Hematopoietic multipotent progenitor cell (in vitro differentiated cells): ENCODE results near the gene CLASP1. TPM values are rescaled to one million over a fixed set of nuclear protein-coding genes. Genes with fewer than 3 reads are reported as not detected.
"Not testable (repeated sequence)": the region's sequence is repeated elsewhere in the genome, so short reads cannot be mapped to it uniquely, and the experiment has no call there.

ENCODE experiments used
- DNase-seq, 3 donors: peaks; one replicate each; pipeline ENCODE4 v3.0.0-alpha.2; 2011 to 2015; ENCODE audit warnings: low read depth in 2 of 3, low spot score in 2 of 3
- small RNA-seq: library from RNA; depleted of rRNA; stranded (forward); fragments of <200 nt; gene quantifications from one replicate; pipeline ENCODE3, GENCODE V24; 2012
- total RNA-seq: library from RNA; depleted of rRNA; stranded (reverse); fragments of >200 nt; gene quantifications from one replicate; pipeline ENCODE4 v1.2.3, GENCODE V29; 2012

Gene CLASP1
- total RNA-seq, 1 donor, result 40.1 TPM

DNA sequence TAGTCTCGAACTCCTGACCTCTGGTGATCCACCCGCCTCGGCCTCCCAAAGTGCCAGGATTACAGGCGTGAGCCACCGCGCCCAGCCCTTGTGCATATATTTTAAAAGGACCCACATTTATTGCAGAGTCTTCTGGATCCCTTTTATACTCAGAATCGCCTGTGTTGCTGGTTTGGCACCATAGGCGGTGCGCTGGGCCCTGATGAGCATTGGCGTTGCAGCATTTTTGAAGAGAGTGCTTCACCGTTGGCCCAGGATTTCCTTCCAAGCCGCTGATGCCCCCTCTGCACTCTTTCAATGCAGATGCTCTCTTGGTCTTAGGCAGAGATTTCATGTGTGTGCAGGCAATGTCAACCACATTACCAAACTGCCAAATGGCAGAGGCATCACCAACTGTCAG, 350.8 kb downstream of the CLASP1 start:
- DNase-seq, result no peak

DNA sequence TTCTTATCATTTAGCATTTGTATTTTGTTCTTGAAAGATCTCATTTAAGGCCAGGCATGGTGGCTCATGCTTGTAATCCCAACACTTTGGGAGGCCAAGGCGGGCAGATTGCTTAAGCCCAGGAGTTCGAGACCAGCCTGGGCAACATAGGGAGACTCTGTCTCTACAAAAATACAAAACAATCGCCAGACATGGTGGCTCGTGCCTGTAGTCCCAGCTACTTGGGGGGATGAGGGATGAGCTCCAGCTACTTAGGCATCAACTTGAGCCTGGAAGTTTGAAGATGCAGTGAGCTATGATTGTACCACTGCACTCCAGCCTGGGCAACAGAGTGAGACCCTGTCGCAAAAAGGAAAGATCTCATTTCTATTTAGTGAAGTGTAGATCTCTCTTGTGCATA, 351.4 kb downstream of the CLASP1 start:
- DNase-seq, result not testable (repeated sequence)

DNA sequence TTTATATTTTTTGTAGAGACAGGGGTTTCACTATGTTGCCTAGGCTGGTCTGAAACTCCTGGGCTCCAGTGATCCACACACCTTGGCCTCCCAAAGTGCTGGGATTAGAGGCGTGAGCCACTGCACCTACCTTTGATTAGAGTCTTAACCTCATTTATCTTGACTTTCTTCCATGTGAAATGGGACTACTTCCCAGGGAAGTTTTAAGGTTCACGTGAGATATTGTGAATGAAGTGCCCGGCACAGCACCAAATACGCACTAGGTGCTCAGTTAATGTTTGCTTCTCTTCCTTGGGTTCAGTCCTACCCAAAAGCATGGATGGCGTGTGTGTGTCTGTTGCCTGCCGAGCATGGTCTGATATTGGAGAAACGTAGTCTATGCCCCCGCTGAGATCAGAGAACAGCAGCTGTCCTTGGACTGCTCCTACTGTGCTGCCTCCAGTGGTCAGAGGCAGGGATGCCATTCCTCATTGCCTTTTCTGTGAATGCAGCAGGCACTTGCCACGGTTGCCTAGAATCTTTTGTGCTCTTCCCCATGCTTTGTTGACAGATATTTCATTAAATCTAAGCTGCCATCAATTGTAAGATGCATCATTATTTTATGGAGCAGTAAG, 351.9 kb downstream of the CLASP1 start:
- peak in 1 of 3 donors; percentile 51 for DNase-seq

DNA sequence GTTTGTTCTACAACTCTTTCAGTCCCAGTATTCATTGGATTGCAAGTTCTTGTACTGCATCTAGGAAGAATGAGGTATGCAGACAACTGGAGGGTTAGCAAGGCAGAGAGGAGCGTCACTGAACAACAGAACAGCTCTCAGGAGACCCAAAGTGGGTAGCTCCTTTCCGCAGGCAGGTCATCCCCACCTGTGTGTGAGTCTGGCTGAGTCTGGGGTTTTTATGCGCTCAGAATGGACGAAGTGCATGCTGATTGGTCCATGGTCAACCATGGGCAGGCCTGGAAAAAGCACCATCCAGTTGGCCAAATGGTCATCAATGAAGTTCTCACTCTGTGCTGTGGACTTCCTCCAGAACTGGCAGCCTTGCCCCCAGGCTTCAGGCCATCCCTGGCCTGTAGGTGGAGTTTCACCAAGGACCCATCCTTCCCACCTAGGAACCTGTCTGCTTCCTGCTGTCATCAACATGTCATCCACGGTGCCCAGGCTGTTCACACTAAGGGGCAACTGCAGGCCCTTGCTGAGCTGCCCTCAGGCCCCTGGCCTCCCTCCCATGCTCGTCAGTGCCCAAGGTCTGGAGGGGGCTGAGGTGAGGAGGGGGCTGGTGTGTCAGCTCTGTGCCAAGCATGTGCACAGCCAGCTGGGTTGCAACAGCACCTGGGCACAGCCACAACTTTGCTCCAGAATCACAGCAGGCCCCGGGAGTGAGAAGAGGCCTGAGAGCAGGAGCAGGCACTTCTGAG, 353.2 kb downstream of the CLASP1 start:
- no peak for DNase-seq

DNA sequence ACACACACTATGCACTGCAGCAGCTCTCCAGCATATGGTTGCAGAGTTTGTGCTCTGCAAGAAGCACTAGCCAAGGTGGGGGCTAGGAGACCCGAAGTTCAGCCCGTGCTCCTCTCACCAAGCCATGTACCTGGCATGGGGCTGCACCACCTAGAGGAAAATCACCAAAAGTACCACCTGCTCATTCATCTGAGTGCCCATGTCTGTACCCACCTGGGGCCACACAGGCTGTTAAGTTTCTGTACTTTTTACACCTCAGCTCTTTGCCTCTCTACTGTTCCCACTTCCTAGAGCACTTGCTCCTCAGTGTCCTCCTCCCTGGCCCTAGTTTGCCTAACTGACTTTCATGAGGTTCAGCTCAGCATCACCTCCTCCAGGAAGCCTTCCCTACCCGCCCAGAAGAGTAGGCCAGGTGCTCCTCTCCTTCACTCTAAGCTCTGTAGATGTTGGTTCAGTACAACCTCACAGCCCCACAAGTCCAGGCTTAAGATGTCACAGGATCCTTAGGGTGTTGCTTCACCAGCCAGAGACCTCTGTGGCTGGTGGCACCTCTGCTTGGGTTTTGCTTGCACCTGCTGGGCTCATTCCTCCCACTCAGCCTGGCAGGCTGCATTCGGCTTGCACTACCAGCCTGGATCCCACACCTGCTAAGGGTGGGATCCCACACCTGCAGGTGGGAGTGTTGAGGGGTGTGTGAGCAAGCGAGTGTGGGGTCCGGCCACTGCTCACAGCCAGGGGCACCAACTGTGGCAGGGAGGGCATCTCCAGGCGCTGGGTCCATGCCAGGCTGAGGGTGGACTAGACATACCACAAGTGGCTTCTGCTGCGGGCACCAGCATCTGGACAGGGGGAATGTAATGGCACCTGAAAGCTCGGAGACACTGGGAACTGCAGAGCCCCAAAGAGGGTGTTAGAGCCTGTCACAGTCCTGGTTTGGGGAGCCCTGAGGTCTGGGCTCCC, 354.1 kb downstream of the CLASP1 start:
- no peak for DNase-seq

DNA sequence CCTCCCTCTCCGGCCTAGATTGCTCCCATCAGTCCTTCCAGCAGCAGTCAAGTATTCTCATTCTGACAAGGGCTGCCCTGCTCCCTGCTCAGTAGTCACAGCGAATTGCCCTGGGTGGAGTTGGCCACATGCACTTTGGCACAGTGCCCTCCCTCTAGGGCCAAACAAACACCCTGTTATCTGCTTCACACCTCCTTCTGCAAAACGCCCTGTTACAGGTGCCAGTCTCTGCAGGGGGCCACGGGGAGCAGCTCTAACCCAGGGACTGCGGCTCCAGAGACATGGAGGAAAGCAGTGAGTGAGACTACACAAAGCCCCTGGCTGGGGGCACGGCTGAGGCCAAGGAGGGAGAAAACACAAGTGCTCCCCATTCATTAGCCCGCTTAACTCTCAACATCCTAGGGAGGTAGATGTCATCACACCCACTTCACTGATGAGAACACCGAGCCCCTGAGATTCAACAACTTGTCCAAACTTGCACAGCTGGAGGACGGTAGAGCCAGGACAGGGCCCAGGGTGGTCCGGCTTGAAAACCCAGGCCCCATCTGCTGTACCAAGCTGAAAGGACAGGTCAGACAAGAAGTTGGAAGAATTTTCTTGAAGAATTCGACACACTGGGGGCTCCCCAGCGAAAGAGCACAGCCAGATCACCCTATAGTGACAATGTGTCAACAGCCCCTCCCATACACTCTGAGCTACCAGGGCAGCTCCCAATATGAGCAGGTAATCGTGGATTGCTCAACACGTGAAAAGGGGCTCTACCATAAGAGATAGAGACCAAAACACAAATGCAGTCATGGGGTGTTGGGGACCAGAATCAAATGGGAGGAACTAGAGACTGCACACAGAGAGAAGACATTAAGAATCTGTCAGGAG, 355.6 kb downstream of the CLASP1 start:
- DNase-seq, result no peak

DNA sequence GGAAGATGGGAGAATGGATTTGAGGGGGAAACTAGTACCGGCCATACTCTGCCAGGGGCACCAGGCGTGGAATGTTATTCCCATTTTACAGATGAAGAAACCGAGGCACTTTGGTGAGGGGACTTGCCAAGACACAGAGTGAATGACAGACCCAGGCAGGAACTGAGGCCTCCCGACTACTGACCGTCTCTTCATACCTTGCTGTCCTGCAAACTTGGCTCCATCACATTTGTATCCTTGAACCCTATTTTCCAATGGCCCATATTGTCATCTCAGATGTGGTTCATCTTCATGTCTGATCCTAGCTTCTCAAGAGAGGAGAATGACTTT, 358.0 kb downstream of the CLASP1 start:
- no peak for DNase-seq

DNA sequence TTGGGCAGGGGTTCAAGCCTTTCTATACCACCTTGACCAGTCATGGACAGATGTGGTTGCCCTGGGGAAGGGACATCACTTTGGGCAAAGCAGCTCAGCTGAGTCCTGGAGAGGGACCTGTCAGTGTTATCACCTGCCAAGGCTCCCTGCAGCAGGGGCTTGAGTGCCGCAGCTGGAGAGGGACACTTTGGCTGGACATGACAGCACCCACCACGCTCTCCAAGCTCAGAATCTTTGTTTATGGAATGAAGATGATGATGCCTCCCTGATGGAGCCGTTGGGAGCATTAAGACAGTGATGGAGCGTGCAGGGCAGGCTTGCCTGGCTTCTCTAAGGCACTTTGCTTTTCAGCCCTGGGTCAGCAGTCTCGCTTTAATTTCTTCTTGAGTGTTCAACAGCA, 360.0 kb downstream of the CLASP1 start:
- no peak for DNase-seq

DNA sequence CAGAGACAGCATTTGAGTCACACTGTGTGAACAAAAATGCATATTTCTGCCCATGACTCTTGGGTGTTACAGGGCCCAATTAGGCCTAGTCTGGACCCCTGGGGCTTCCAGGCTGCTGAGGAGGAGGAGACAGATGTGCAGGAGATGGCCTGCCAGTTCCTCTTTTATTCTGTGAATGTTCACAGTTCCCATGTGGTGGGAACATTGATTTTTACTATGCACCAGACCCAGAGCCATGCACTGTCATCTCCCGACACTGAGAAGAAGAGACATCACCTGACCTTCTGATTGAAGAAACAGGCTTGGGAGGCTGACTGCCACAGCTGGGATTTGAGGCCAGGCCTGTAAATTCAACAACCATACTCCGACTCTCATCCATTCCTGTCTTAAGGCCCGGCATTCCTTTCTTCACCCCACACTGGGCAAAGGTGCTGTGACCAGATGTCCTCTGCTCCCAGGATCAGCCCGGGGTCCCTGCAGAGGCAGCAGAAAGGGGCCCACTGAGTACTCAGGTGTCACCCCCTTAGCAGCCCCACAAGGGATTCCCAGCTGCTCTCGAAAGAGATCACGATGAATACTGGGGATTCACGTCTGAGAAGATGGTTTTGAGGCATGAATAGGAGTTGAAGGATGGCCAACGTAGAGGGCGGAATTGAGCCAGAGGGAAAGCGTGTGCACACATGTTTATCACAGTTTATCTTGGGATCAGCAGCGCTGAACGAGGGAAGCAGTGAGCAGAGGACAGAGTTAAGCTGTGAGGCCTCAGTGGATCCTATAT, 360.6 kb downstream of the CLASP1 start:
- DNase-seq, result peak in 1 of 3 donors; percentile 41

DNA sequence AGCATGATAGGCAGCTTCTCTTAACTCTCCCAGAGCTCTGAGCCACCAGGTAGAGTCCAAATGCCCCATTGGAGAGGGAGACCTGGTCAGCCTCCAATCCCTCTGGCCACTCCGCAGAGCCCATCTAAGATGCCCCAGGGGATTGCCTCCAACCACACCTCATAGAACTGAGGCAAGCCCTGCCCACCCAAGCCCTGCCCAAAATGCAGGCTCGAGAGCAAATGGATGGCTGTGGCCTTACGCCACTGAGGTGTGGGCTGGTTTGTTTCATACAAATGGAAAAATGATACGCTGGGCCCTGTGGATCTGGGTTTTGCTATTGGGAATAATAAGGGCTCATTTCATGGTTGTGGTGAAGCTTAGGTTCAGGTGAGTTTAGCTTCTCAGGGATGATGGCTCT, 361.3 kb downstream of the CLASP1 start:
- no peak for DNase-seq

Small RNA genes within 50 kb of the gene (small RNA-seq; reads per million reads assigned to genes)
- gene RF00019, result not detected
- 152 reads per million, percentile 98 among the genes with 10 or more reads in this experiment for gene RNU4ATAC

Other genes starting within 250 kb of the CLASP1 start
- under 0.01 TPM for gene RNU4ATAC, start 118.6 kb downstream of the CLASP1 start, total RNA-seq
- 17.0 TPM for gene NIFK, start 87.4 kb upstream of the CLASP1 start, total RNA-seq
- gene TSN, start 106.2 kb upstream of the CLASP1 start, total RNA-seq, result 30.7 TPM